ENCODE data around the gene KATNAL2.

GRCh38 chr18:47081578-47081977 is 164.2 kb downstream of the KATNAL2 start:
- TF ChIP-seq ZNF274 (IDR thresholded peaks at IDR 0.05; ENCODE audit: low read depth, low read length): no peak
- TF ChIP-seq SUZ12 (IDR thresholded peaks at IDR 0.05; ENCODE audit: extremely low read depth, insufficient read depth, insufficient read length): no peak
- no peak for TF ChIP-seq YY1 (IDR thresholded peaks at IDR 0.05; ENCODE audit: insufficient read depth, insufficient read length)
